Endothelial cell of umbilical vein (primary cell): ENCODE data around the gene CATSPERD. TPM values are rescaled to one million over a fixed set of nuclear protein-coding genes. Genes with fewer than 3 reads are reported as not detected.

Experiments used
- BruUV-seq: library from RNA; stranded (reverse); fragments of 400-500 nt; replicated peaks from 2 replicates; lab custom pipeline; 2021; lab: Mats Ljungman, UMichigan
- CTCF ChIA-PET: fragments of 300-600, 350-600 bp; sonication (Branson Sonifier 250); formaldehyde crosslinking; loops from one replicate; lab custom pipeline; 2021; ENCODE audit warnings: antibody characterized with exemption, inconsistent platforms; lab: Charles Lee
- POLR2A ChIA-PET: fragments of 300-600, 350-600 bp; sonication (Branson Sonifier 250); formaldehyde crosslinking; loops from one replicate; lab custom pipeline; 2021; ENCODE audit warnings: antibody characterized with exemption, inconsistent platforms; lab: Charles Lee
- DNase-seq: peaks from one replicate; pipeline ENCODE4 v3.0.0-alpha.2; 2011; ENCODE audit warnings: low read depth, low spot score
- FAIRE-seq: peaks from 2 replicates; lab custom pipeline; 2011; peaks lifted over from hg19 to GRCh38; lab: Jason Lieb, UNC
- H2AFZ ChIP-seq: 2 replicates; pipeline ENCODE4 v1.6.0; 2012; ENCODE audit warnings: low read depth, low read length, control low read depth, inconsistent platforms
- H3K27ac ChIP-seq: 2 replicates; pipeline ENCODE4 v1.5.1; 2011; ENCODE audit warnings: low read depth, mild to moderate bottlenecking, control low read depth, low read length, moderate library complexity; ENCODE audit not compliant: insufficient read depth
- H3K27me3 ChIP-seq, 2 experiments: 2 replicates each; pipeline versions ENCODE4 v1.6.0 to v1.6.1; 2011; ENCODE audit warnings: low read length in 2 of 2, mixed read lengths in 1 of 2; ENCODE audit not compliant: control insufficient read depth in 2 of 2, insufficient read depth in 2 of 2
- H3K36me3 ChIP-seq, 2 experiments: 2 replicates in 1 of 2; 3 replicates in 1 of 2; pipeline ENCODE4 v1.5.1; 2011; ENCODE audit warnings: low read length in 2 of 2, mild to moderate bottlenecking in 1 of 2, moderate library complexity in 1 of 2; ENCODE audit not compliant: control insufficient read depth in 2 of 2, insufficient read depth in 2 of 2; ENCODE audit errors: extremely low read depth in 1 of 2
- H3K4me1 ChIP-seq: 3 replicates; pipeline ENCODE4 v1.5.1; 2011; ENCODE audit warnings: mild to moderate bottlenecking, low read length; ENCODE audit not compliant: control insufficient read depth, insufficient read depth; ENCODE audit errors: extremely low read depth
- H3K4me2 ChIP-seq: 2 replicates; pipeline ENCODE4 v1.6.1; 2011; ENCODE audit warnings: low read length, control low read depth, mixed read lengths; ENCODE audit not compliant: insufficient read depth
- H3K4me3 ChIP-seq, 3 experiments: fragments of 200-600 bp in 1 of 3; sonication (generic), shearing (Covaris generic) in 1 of 3; replicated peaks in 1 of 3; 2 replicates each; pipeline ENCODE4 v1.5.1; 2011 to 2016; ENCODE audit warnings: control low read depth in 3 of 3, low read length in 3 of 3, mild to moderate bottlenecking in 2 of 3, inconsistent platforms in 1 of 3, low read depth in 1 of 3, moderate library complexity in 1 of 3; ENCODE audit not compliant: insufficient read depth in 1 of 3
- H3K79me2 ChIP-seq: 2 replicates; pipeline ENCODE4 v1.6.0; 2012; ENCODE audit warnings: low read length, inconsistent platforms; ENCODE audit not compliant: control insufficient read depth, insufficient read depth
- H3K9ac ChIP-seq: replicated peaks from 2 replicates; pipeline ENCODE3; 2011; ENCODE audit warnings: low read length, control low read depth; ENCODE audit not compliant: insufficient read depth; ENCODE audit errors: extremely low read depth
- H3K9me1 ChIP-seq: replicated peaks from 3 replicates; pipeline ENCODE4 v1.6.0; 2011; ENCODE audit warnings: mild to moderate bottlenecking, low read length; ENCODE audit not compliant: control insufficient read depth, insufficient read depth; ENCODE audit errors: extremely low read depth
- H3K9me3 ChIP-seq: replicated peaks from 2 replicates; pipeline ENCODE4 v1.5.1; 2012; ENCODE audit warnings: low read length, inconsistent platforms; ENCODE audit not compliant: control insufficient read depth, insufficient read depth
- H4K20me1 ChIP-seq: replicated peaks from 2 replicates; pipeline ENCODE3; 2011; ENCODE audit warnings: mild to moderate bottlenecking, low read length; ENCODE audit not compliant: control insufficient read depth, insufficient read depth; ENCODE audit errors: extremely low read depth
- CTCF ChIP-seq, 2 donors: IDR thresholded peaks; 1 replicate in 1 of 2; 2 replicates in 1 of 2; pipeline ENCODE4 v1.5.1; 2011; ENCODE audit warnings: low read length in 2 of 2, mild to moderate bottlenecking in 2 of 2, moderate library complexity in 2 of 2, control low read depth in 1 of 2, inconsistent platforms in 1 of 2, low read depth in 1 of 2; ENCODE audit not compliant: insufficient read depth in 1 of 2; ENCODE audit errors: extremely low read depth in 1 of 2
- EZH2 ChIP-seq: IDR thresholded peaks from 2 replicates; pipeline ENCODE4 v1.6.1; 2012; ENCODE audit warnings: borderline replicate concordance, low read depth, mild to moderate bottlenecking, moderate library complexity, low read length, inconsistent platforms; ENCODE audit not compliant: severe bottlenecking
- FOS ChIP-seq: IDR thresholded peaks from 2 replicates; pipeline ENCODE4 v1.6.1; 2011; ENCODE audit warnings: mild to moderate bottlenecking, low read length, moderate library complexity, borderline replicate concordance; ENCODE audit not compliant: insufficient read depth
- GATA2 ChIP-seq: IDR thresholded peaks from 2 replicates; pipeline ENCODE4 v1.7.0; 2011; ENCODE audit warnings: low read depth, mild to moderate bottlenecking, moderate library complexity, mixed read lengths, low read length; ENCODE audit not compliant: insufficient read length, insufficient read depth
- JUN ChIP-seq: IDR thresholded peaks from 2 replicates; pipeline ENCODE4 v1.6.1; 2011; ENCODE audit warnings: borderline replicate concordance, low read depth; ENCODE audit not compliant: insufficient read length, insufficient read depth
- MAX ChIP-seq: IDR thresholded peaks from 2 replicates; pipeline ENCODE4 v1.6.1; 2011; ENCODE audit not compliant: insufficient read depth, insufficient read length
- MYC ChIP-seq: IDR thresholded peaks from one replicate; pipeline ENCODE4 v1.6.1; 2011; ENCODE audit warnings: mild to moderate bottlenecking, low read depth, low read length
- POLR2A ChIP-seq: IDR thresholded peaks from 2 replicates; pipeline ENCODE4 v1.6.1; 2012; ENCODE audit warnings: low read depth, mild to moderate bottlenecking, control low read depth, low read length
- POLR2AphosphoS5 ChIP-seq: IDR thresholded peaks from 2 replicates; pipeline ENCODE4 v1.6.1; 2012; ENCODE audit warnings: low read depth, mild to moderate bottlenecking, control low read depth, low read length, moderate library complexity; ENCODE audit not compliant: insufficient read depth
- dilution Hi-C: fragments of 300-500 bp; cut with MboI; formaldehyde crosslinking; loops from one replicate; pipeline ENCODE4 v1.15.0; 2019; ENCODE audit warnings: low sequenced_read_pairs; ENCODE audit not compliant: extremely low pct_ligation_motif_present
- intact Hi-C: fragments of 100-400 bp; cut with micrococcal nuclease; formaldehyde crosslinking; loops from one replicate; pipeline ENCODE4 v1.10.0; 2022
- polyA plus RNA-seq, 4 experiments: library from polyadenylated mRNA; depleted of rRNA in 3 of 4; stranded (reverse) in 3 of 4; unstranded in 1 of 4; fragments of >200 nt; gene quantifications; 2 replicates each; pipeline versions ENCODE4 v1.2.1 to v1.2.3, GENCODE V29; 2011 to 2012; ENCODE audit warnings: missing spikeins in 1 of 4
- total RNA-seq: library from RNA; stranded (reverse); gene quantifications from 2 replicates; pipeline ENCODE4 v1.2.3, GENCODE V29; 2021

The CATSPERD gene
- total and polyA plus RNA-seq, 2 donors (not counting 3 experiments of a cell fraction or from before 2014, with no cell fraction given) = not detected

GRCh38 chr19:5674714-5675113, 45.7 kb upstream of the CATSPERD start:
- Histone ChIP-seq H3K4me3 (no peak overlapping the region), H4K20me1 (no peaks in the 10 kb centered on the region), H3K4me1 (peaks cover 3% of the 10 kb centered on the region), H3K9ac (no peak overlapping the region), H3K36me3 (peaks cover under 1 to 11% of the 10 kb centered on the region in 2 experiments), H3K9me1 (no peaks in the 10 kb centered on the region), H3K4me2 (no peak overlapping the region), H3K27me3 (no peaks in the 10 kb centered on the region), H2AFZ (no peak overlapping the region), H3K27ac (no peak overlapping the region), H3K9me3 (no peaks in the 10 kb centered on the region), H3K79me2 (peaks cover 6% of the 10 kb centered on the region)
- POLR2A ChIA-PET = no interaction called here
- DNase-seq (no peak), FAIRE-seq (no peak)
- TF ChIP-seq JUN = no peak
- TF ChIP-seq MAX = no peak
- no peak for TF ChIP-seq FOS
- TF ChIP-seq EZH2 = no peak
- TF ChIP-seq CTCF (IDR thresholded peaks at IDR 0.05; ENCODE audit: extremely low read depth in 1 of 2, insufficient read depth in 1 of 2, low read depth in 1 of 2, low read length in 2 of 2) = no peak
- no peak for TF ChIP-seq POLR2A
- no peak for TF ChIP-seq MYC
- no peak for TF ChIP-seq POLR2AphosphoS5
- TF ChIP-seq GATA2 = no peak
- BruUV-seq = no TSS peak
- CTCF ChIA-PET = interaction anchor here (1.1 kb wide), 1 partner anchor 13 kb away, joined by 4 read pairs; no protein-coding TSS in a partner anchor
- intact Hi-C loops (no loop called here), dilution Hi-C loops (no loop called here)
